ENCODE data around the gene MLIP. TPM values are rescaled to one million over a fixed set of nuclear protein-coding genes. Genes with fewer than 3 reads are reported as not detected.

Gene MLIP
- total RNA-seq, 1 experiment from 2014 or later = 0.59 TPM

DNA sequence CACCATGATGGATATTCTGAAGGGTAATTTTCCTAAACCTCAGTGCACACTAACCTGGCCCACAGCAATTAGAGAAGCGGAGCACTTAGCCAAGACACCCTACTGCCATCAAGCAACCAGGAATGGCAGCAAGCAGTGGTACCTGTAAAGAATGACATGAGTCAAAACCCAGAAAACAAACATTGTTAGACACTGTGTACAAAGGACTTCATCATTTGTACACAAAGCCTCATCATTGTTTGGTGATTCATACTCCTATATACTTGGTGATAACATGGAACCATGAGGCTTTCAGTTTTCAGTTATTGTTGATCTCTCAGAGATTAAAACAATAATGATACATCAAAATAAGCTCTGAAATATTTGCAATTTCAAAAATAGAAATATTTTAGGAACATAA is 74.6 kb downstream of the MLIP start:
- no peak overlapping the region for H3K4me2 ChIP-seq (ENCODE audit: low read length)
- RAD21 ChIA-PET (ENCODE audit: low non-redundant PET in 1 of 2, low total read pairs in 2 of 2, uncharacterized antibody in 2 of 2, unreplicated experiment in 2 of 2) = no interaction called here

DNA sequence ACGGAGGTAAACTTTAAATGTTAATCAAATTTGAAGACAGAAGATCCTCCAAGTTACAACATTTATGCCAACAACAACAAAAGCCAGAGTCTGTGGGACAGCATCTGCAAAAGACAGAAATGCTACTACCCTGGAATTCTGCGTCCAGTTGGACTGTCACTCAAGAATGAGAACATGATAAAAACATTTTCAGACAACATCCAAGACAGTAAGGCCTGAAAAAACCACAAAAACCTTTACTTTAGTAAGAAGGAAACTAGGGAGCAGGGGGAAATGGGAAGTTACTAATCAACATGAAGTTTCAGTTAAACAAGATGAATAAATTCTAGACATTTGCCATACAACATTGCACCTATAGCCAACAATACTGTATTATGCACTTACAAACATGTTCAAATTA is 77.6 kb downstream of the MLIP start:
- Histone ChIP-seq H2AFZ (ENCODE audit: low read depth, low read length, poor library complexity, severe bottlenecking) (no peak overlapping the region), H3K4me3 (replicated peaks in 1 of 2; ENCODE audit: low read depth in 1 of 2, low read length in 2 of 2) (no peak overlapping the region), H3K9me3 (ENCODE audit: control insufficient read depth in 1 of 2, insufficient read depth in 1 of 2, low read depth in 1 of 2, low read length in 2 of 2) (no peaks in the 10 kb centered on the region), H3K36me3 (ENCODE audit: control insufficient read depth in 1 of 2, insufficient read depth in 2 of 2, low read length in 2 of 2) (no peaks in the 10 kb centered on the region), H4K20me1 (ENCODE audit: insufficient read depth) (no peaks in the 10 kb centered on the region), H3K9ac (ENCODE audit: low read length) (no peak overlapping the region), H3K27me3 (ENCODE audit: insufficient read depth, low read length) (no peaks in the 10 kb centered on the region), H3K4me2 (ENCODE audit: low read length) (no peak overlapping the region), H3K79me2 (ENCODE audit: insufficient read depth, low read length) (no peaks in the 10 kb centered on the region), H3K9me2 (ENCODE audit: insufficient read depth) (no peaks in the 10 kb centered on the region), H3K27ac (ENCODE audit: low read depth, low read length) (no peak overlapping the region), H3K4me1 (ENCODE audit: control insufficient read depth in 1 of 2, insufficient read depth in 2 of 2, low read length in 2 of 2) (peaks cover 8 to 11% of the 10 kb centered on the region in 2 experiments)
- ChIA-PET POLR2A (no interaction called here), CTCF (no interaction called here), RAD21 (ENCODE audit: low non-redundant PET in 1 of 2, low total read pairs in 2 of 2, uncharacterized antibody in 2 of 2, unreplicated experiment in 2 of 2) (no interaction called here)
- ATAC-seq = no peak
- DNase-seq (ENCODE audit: low read depth, low spot score) = no peak
- intact Hi-C loops (cut with micrococcal nuclease) = no loop called here
- BruUV-seq (replicated peaks) = no TSS peak
- TF ChIP-seq POLR2AphosphoS5 (IDR thresholded peaks at IDR 0.05; ENCODE audit: low read depth, low read length) (no peak), EGR1 (IDR thresholded peaks at IDR 0.05; ENCODE audit: low read depth) (no peak), SP1 (IDR thresholded peaks at IDR 0.05; ENCODE audit: low read depth) (no peak), FOSL1 (IDR thresholded peaks at IDR 0.05; ENCODE audit: low read depth) (no peak), CEBPB (IDR thresholded peaks at IDR 0.05; ENCODE audit: low read depth) (no peak), JUND (IDR thresholded peaks at IDR 0.05) (no peak), TCF7L2 (IDR thresholded peaks at IDR 0.05; ENCODE audit: borderline replicate concordance, extremely low read depth, insufficient read depth, insufficient read length) (no peak), SRF (IDR thresholded peaks at IDR 0.05; ENCODE audit: low read depth) (no peak), EZH2 (IDR thresholded peaks at IDR 0.05) (no peak), ZFX (IDR thresholded peaks at IDR 0.05) (no peak), EZH2phosphoT487 (IDR thresholded peaks at IDR 0.05; ENCODE audit: borderline replicate concordance) (no peak), YY1 (IDR thresholded peaks at IDR 0.05; ENCODE audit: extremely low read depth, insufficient replicate concordance, low read depth, low read length) (no peak), ZNF274 (IDR thresholded peaks at IDR 0.05; ENCODE audit: low read depth, low read length) (no peak), ELF1 (IDR thresholded peaks at IDR 0.05; ENCODE audit: borderline replicate concordance, low read depth) (no peak)
- TF ChIP-seq, protein P1, sequence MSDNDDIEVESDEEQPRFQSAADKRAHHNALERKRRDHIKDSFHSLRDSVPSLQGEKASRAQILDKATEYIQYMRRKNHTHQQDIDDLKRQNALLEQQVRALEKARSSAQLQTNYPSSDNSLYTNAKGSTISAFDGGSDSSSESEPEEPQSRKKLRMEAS (IDR thresholded peaks at IDR 0.05) = no peak
- TF ChIP-seq, protein P2, sequence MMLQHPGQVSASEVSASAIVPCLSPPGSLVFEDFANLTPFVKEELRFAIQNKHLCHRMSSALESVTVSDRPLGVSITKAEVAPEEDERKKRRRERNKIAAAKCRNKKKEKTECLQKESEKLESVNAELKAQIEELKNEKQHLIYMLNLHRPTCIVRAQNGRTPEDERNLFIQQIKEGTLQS (IDR thresholded peaks at IDR 0.05) = no peak

More for the DNA sequence above, 74.6 kb downstream of the MLIP start:
- Histone ChIP-seq H4K20me1 (ENCODE audit: insufficient read depth) (no peaks in the 10 kb centered on the region), H3K9ac (ENCODE audit: low read length) (no peak overlapping the region), H3K9me2 (ENCODE audit: insufficient read depth) (no peaks in the 10 kb centered on the region), H2AFZ (ENCODE audit: low read depth, low read length, poor library complexity, severe bottlenecking) (no peak overlapping the region), H3K9me3 (ENCODE audit: control insufficient read depth in 1 of 2, insufficient read depth in 1 of 2, low read depth in 1 of 2, low read length in 2 of 2) (no peaks in the 10 kb centered on the region), H3K27me3 (ENCODE audit: insufficient read depth, low read length) (no peaks in the 10 kb centered on the region), H3K27ac (ENCODE audit: low read depth, low read length) (no peak overlapping the region), H3K4me3 (replicated peaks in 1 of 2; ENCODE audit: low read depth in 1 of 2, low read length in 2 of 2) (no peak overlapping the region), H3K36me3 (ENCODE audit: control insufficient read depth in 1 of 2, insufficient read depth in 2 of 2, low read length in 2 of 2) (no peaks in the 10 kb centered on the region), H3K79me2 (ENCODE audit: insufficient read depth, low read length) (no peaks in the 10 kb centered on the region), H3K4me1 (ENCODE audit: control insufficient read depth in 1 of 2, insufficient read depth in 2 of 2, low read length in 2 of 2) (no peaks in the 10 kb centered on the region)
- POLR2A ChIA-PET = no interaction called here
- intact Hi-C loops (cut with micrococcal nuclease) = no loop called here
- BruUV-seq (replicated peaks) = no TSS peak
- ATAC-seq = no peak
- no peak for TF ChIP-seq RAD21 (IDR thresholded peaks at IDR 0.05; ENCODE audit: low read depth)
- TF ChIP-seq POLR2A (IDR thresholded peaks at IDR 0.05; ENCODE audit: borderline replicate concordance, extremely low read depth, insufficient read depth, insufficient read length) = no peak
- TF ChIP-seq POLR2AphosphoS5 (IDR thresholded peaks at IDR 0.05; ENCODE audit: low read depth, low read length) = no peak
- TF ChIP-seq EGR1 (IDR thresholded peaks at IDR 0.05; ENCODE audit: low read depth) = no peak
- TF ChIP-seq EZH2 (IDR thresholded peaks at IDR 0.05) = no peak
- TF ChIP-seq, protein P2 (IDR thresholded peaks at IDR 0.05) = no peak
- TF ChIP-seq, protein P3, sequence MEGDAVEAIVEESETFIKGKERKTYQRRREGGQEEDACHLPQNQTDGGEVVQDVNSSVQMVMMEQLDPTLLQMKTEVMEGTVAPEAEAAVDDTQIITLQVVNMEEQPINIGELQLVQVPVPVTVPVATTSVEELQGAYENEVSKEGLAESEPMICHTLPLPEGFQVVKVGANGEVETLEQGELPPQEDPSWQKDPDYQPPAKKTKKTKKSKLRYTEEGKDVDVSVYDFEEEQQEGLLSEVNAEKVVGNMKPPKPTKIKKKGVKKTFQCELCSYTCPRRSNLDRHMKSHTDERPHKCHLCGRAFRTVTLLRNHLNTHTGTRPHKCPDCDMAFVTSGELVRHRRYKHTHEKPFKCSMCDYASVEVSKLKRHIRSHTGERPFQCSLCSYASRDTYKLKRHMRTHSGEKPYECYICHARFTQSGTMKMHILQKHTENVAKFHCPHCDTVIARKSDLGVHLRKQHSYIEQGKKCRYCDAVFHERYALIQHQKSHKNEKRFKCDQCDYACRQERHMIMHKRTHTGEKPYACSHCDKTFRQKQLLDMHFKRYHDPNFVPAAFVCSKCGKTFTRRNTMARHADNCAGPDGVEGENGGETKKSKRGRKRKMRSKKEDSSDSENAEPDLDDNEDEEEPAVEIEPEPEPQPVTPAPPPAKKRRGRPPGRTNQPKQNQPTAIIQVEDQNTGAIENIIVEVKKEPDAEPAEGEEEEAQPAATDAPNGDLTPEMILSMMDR (IDR thresholded peaks at IDR 0.05 in 2 of 3, conservative IDR thresholded peaks at IDR 0.05 in 1 of 3; ENCODE audit: borderline replicate concordance in 1 of 3, insufficient read depth in 1 of 3, low read depth in 2 of 3, low read length in 2 of 3) = no peak
- TF ChIP-seq CBX3 (IDR thresholded peaks at IDR 0.05; ENCODE audit: low read depth) = no peak
- no peak for DNase-seq (ENCODE audit: low read depth, low spot score)
- CTCF ChIA-PET = no interaction called here

All from HCT116 (cell line).